Brain microvascular endothelial cell (primary cell): Measurements from ENCODE around the gene ZCCHC8.
A peak's percentile ranks its signal among the peaks of the same experiment; 100 is the strongest.
"Not testable (repeated sequence)": the region's sequence is repeated elsewhere in the genome, so short reads cannot be mapped to it uniquely, and the experiment has no call there.

Experiments
- DNase-seq: peaks from one replicate; pipeline ENCODE4 v3.0.0-alpha.2; 2020
- H3K27ac ChIP-seq: fragments of 250-450 bp; sonication (Bioruptor Pico); 2 replicates; pipeline ENCODE4 v1.5.1; 2020; ENCODE audit warnings: mild to moderate bottlenecking, moderate library complexity
- H3K27me3 ChIP-seq: fragments of 250-450 bp; sonication (Bioruptor Pico); replicated peaks from 2 replicates; pipeline ENCODE4 v1.5.1; 2020; ENCODE audit warnings: mild to moderate bottlenecking
- H3K36me3 ChIP-seq: fragments of 250-450 bp; sonication (Bioruptor Pico); replicated peaks from 2 replicates; pipeline ENCODE4 v1.5.1; 2020; ENCODE audit warnings: mild to moderate bottlenecking
- H3K4me3 ChIP-seq: 2 replicates; pipeline ENCODE4 v1.5.1; 2011; ENCODE audit warnings: low read depth, mild to moderate bottlenecking, control low read depth, low read length, moderate library complexity
- in situ Hi-C: cut with HindIII; loops from 2 replicates; pipeline ENCODE4 v1.10.0; 2017; ENCODE audit warnings: low sequenced_read_pairs, low pct_ligation_motif_present
- TF ChIP-seq, protein P1 (sequence below): IDR thresholded peaks from 2 replicates; pipeline ENCODE4 v1.5.1; 2011; ENCODE audit warnings: low read depth, mild to moderate bottlenecking, moderate library complexity, low read length, control low read depth, inconsistent platforms; ENCODE audit errors: missing control alignments

ZCCHC8 gene

GRCh38 chr12:122499991-122500684, 594 bp downstream of the ZCCHC8 start:
- peak; percentile 47 for DNase-seq

DNA sequence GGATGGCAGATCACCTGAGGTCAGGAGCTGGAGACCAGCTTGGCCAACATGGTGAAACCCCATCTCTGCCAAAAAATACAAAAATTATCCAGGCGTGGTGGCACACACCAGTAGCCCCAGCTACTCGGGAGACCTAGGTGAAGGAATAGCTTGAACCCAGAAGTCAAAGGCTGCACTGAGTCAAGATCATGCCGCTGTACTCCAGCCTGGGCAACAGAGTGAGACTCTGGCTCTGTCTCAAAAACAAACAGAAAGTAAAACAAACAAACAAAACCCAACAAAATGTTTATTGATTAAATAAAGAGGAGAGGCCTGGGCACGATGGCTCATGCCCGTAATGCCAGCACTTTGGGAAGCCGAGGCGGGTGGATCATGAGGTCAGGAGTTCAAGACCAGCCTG, 5.5 kb downstream of the ZCCHC8 start:
- TF ChIP-seq, protein P1, sequence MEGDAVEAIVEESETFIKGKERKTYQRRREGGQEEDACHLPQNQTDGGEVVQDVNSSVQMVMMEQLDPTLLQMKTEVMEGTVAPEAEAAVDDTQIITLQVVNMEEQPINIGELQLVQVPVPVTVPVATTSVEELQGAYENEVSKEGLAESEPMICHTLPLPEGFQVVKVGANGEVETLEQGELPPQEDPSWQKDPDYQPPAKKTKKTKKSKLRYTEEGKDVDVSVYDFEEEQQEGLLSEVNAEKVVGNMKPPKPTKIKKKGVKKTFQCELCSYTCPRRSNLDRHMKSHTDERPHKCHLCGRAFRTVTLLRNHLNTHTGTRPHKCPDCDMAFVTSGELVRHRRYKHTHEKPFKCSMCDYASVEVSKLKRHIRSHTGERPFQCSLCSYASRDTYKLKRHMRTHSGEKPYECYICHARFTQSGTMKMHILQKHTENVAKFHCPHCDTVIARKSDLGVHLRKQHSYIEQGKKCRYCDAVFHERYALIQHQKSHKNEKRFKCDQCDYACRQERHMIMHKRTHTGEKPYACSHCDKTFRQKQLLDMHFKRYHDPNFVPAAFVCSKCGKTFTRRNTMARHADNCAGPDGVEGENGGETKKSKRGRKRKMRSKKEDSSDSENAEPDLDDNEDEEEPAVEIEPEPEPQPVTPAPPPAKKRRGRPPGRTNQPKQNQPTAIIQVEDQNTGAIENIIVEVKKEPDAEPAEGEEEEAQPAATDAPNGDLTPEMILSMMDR: no peak
- Histone ChIP-seq H3K36me3 (peaks cover 24% of the 10 kb centered on the region), H3K4me3 (no peak overlapping the region), H3K27ac (no peak overlapping the region), H3K27me3 (no peaks in the 10 kb centered on the region)
- in situ Hi-C loops: no loop called here
- no peak for DNase-seq

More at GRCh38 chr12:122499991-122500684, 594 bp downstream of the ZCCHC8 start:
- H3K27ac ChIP-seq: peak overlapping the region; percentile 88
- in situ Hi-C loops: no loop called here
- peaks cover 23% of the 10 kb centered on the region for H3K36me3 ChIP-seq
- TF ChIP-seq, protein P1: no peak
- no peaks in the 10 kb centered on the region for H3K27me3 ChIP-seq
- peak overlapping the region; percentile 94 for H3K4me3 ChIP-seq

GRCh38 chr12:122493222-122493621, 7.5 kb downstream of the ZCCHC8 start:
- H3K4me3 ChIP-seq, in situ Hi-C loops, DNase-seq, H3K27ac ChIP-seq, H3K27me3 ChIP-seq: not testable (repeated sequence)
- H3K36me3 ChIP-seq: peaks cover 37% of the 10 kb centered on the region

DNA sequence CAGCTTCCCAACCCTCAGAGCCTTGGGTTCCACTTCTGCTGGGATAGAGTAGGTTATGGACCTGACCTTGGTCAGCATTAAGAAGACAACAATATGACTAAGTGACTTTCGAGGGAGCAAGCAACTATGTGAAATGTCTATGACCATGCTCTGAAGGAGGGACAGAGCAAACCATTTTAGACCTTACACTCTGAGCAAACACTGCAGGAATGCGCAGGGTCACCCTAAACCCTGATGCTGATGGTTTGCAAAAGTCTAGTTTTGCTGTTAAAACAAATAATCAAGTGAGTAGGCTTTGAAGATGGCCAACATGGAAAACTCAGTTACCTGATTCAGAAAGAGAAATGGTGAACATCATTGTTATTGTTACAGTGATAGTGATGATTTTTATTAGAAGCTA, 8.7 kb downstream of the ZCCHC8 start:
- in situ Hi-C loops: no loop called here
- Histone ChIP-seq H3K36me3 (peaks cover 49% of the 10 kb centered on the region), H3K27me3 (no peaks in the 10 kb centered on the region), H3K27ac (no peak overlapping the region), H3K4me3 (no peak overlapping the region)
- no peak for DNase-seq
- TF ChIP-seq, protein P1: no peak

DNA sequence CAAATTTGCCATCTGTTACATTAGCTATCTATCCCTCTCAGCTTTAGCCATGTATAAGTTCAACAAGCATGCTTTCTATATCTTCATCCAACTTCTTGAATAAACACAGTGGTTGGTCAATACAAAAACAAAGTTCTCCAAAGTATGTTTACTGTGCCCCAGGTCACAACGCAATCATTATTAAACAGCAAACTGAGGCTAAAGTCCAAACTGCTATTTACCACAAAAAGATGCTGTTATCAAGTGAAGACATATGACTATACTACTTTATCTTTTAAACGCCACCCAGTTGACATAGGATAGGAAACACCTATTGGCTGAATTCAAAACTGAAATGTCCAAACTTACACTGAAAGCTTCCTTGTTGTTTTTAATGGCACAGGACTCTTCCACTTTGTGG, 11.7 kb downstream of the ZCCHC8 start:
- H3K36me3 ChIP-seq: peaks cover 51% of the 10 kb centered on the region
- TF ChIP-seq, protein P1: no peak
- no peak overlapping the region for H3K4me3 ChIP-seq

GRCh38 chr12:122487807-122488206, 12.9 kb downstream of the ZCCHC8 start:
- in situ Hi-C loops, H3K4me3 ChIP-seq, H3K27ac ChIP-seq, DNase-seq, H3K27me3 ChIP-seq: not testable (repeated sequence)
- H3K36me3 ChIP-seq: peaks cover 51% of the 10 kb centered on the region

More for the DNA sequence above, 11.7 kb downstream of the ZCCHC8 start:
- Histone ChIP-seq H3K27me3 (no peaks in the 10 kb centered on the region), H3K27ac (no peak overlapping the region)
- in situ Hi-C loops: no loop called here
- no peak for DNase-seq
